Activated CD8-positive, alpha-beta memory T cell treated with anti-CD3 and anti-CD28 coated beads, Interleukin-2, amount 10 ng/mL, durations not matched to agents 7 days and 5 days (primary cell): ENCODE results near the gene PRKCB. TPM values are rescaled to one million over a fixed set of nuclear protein-coding genes. Genes with fewer than 3 reads are reported as not detected.

ENCODE experiments used
- ATAC-seq: fragments of 150-1000 bp; cut with Tn5 transposase; one replicate; pipeline ENCODE4 v1.10.0; 2021; ENCODE audit warnings: moderate library complexity
- CTCF ChIA-PET: fragments of 350-600 bp; sonication (Branson Sonifier 250); formaldehyde crosslinking; loops from one replicate; lab custom pipeline; 2021; ENCODE audit warnings: antibody characterized with exemption; lab: Charles Lee
- DNase-seq: peaks from one replicate; pipeline ENCODE4 v3.0.0-alpha.2; 2020
- H3K27ac Mint-ChIP-seq: one replicate; pipeline ENCODE4 v1.8.0; 2021; ENCODE audit warnings: mild to moderate bottlenecking, mixed read lengths
- H3K27me3 Mint-ChIP-seq: one replicate; pipeline ENCODE4 v1.8.0; 2021; ENCODE audit warnings: mixed read lengths
- H3K36me3 Mint-ChIP-seq: one replicate; pipeline ENCODE4 v1.8.0; 2021; ENCODE audit warnings: mild to moderate bottlenecking, mixed read lengths
- H3K4me1 Mint-ChIP-seq: one replicate; pipeline ENCODE4 v1.8.0; 2021; ENCODE audit warnings: mixed read lengths
- H3K4me3 Mint-ChIP-seq: one replicate; pipeline ENCODE4 v1.8.0; 2021; ENCODE audit warnings: mild to moderate bottlenecking, moderate library complexity, mixed read lengths
- H3K9me3 Mint-ChIP-seq: one replicate; pipeline ENCODE4 v1.8.0; 2022; ENCODE audit warnings: low read depth, mixed read lengths
- total RNA-seq, 2 experiments: library from RNA; stranded (reverse); gene quantifications; one replicate each; pipeline ENCODE4 v1.2.3, GENCODE V29; 2021

PRKCB gene
- total RNA-seq, 2 experiments from 2014 or later: 98.5 to 125 TPM

GRCh38 chr16:23947838-23948237 is 112.1 kb downstream of the PRKCB start:
- no peaks in the 10 kb centered on the region for H3K9me3 Mint-ChIP-seq
- peaks cover 60% of the 10 kb centered on the region for H3K4me1 Mint-ChIP-seq
- no peak for DNase-seq
- CTCF ChIA-PET: interaction anchor here (1.3 kb wide), 1 partner anchor 63 kb away, joined by 3 read pairs; no protein-coding TSS in a partner anchor
- no peak overlapping the region for H3K4me3 Mint-ChIP-seq
- peak overlapping the region; percentile 57 for H3K27ac Mint-ChIP-seq
- H3K27me3 Mint-ChIP-seq: no peaks in the 10 kb centered on the region
- H3K36me3 Mint-ChIP-seq: peaks cover 12% of the 10 kb centered on the region
- no peak for ATAC-seq

- Mint-ChIP-seq H3K4me1 (peaks cover 68% of the 10 kb centered on the region), H3K4me3 (peak overlapping the region; percentile 59), H3K27ac (peak overlapping the region; percentile 94), H3K27me3 (no peaks in the 10 kb centered on the region), H3K36me3 (peaks cover 15% of the 10 kb centered on the region), H3K9me3 (no peaks in the 10 kb centered on the region)
- ATAC-seq (peak; percentile 64), DNase-seq (peak; percentile 80)
- CTCF ChIA-PET: interaction anchor here (0.7 to 1.4 kb wide), 5 partner anchors 52 to 145 kb away, joined by 3 to 4 read pairs (median 3); partner anchors contain the start of gene PRKCB
These were observed 113.2 kb downstream of the PRKCB start for GRCh38 chr16:23948949-23949411.

- DNase-seq (peak; percentile 94), ATAC-seq (peak; percentile 76)
- H3K27ac Mint-ChIP-seq: peak overlapping the region; percentile 94
- H3K36me3 Mint-ChIP-seq: peaks cover 18% of the 10 kb centered on the region
- CTCF ChIA-PET: interaction anchor here (0.9 to 1.4 kb wide), 6 partner anchors 10 to 146 kb away, joined by 3 to 4 read pairs (median 3); no protein-coding TSS in a partner anchor
- H3K4me3 Mint-ChIP-seq: peak overlapping the region; percentile 32
- no peaks in the 10 kb centered on the region for H3K27me3 Mint-ChIP-seq
- no peaks in the 10 kb centered on the region for H3K9me3 Mint-ChIP-seq
- peaks cover 66% of the 10 kb centered on the region for H3K4me1 Mint-ChIP-seq
These were observed 114.0 kb downstream of the PRKCB start for GRCh38 chr16:23949630-23950290.

- Mint-ChIP-seq H3K4me3 (peak overlapping the region; percentile 32), H3K27ac (peak overlapping the region; percentile 94), H3K9me3 (no peaks in the 10 kb centered on the region), H3K27me3 (no peaks in the 10 kb centered on the region), H3K36me3 (peaks cover 18% of the 10 kb centered on the region), H3K4me1 (peaks cover 62% of the 10 kb centered on the region)
- DNase-seq (no peak), ATAC-seq (peak; percentile 20)
- CTCF ChIA-PET: interaction anchor here (0.9 to 1.1 kb wide), 3 partner anchors 9 to 146 kb away, joined by 3 read pairs; no protein-coding TSS in a partner anchor
These were observed 114.6 kb downstream of the PRKCB start for GRCh38 chr16:23950291-23950894.

- no peak for DNase-seq
- H3K27ac Mint-ChIP-seq: peak overlapping the region; percentile 94
- no peak for ATAC-seq
- no peaks in the 10 kb centered on the region for H3K27me3 Mint-ChIP-seq
- H3K4me3 Mint-ChIP-seq: peak overlapping the region; percentile 10
- H3K36me3 Mint-ChIP-seq: peaks cover 18% of the 10 kb centered on the region
- H3K4me1 Mint-ChIP-seq: peaks cover 66% of the 10 kb centered on the region
- H3K9me3 Mint-ChIP-seq: no peaks in the 10 kb centered on the region
- CTCF ChIA-PET: interaction anchor here (1.1 kb wide), 1 partner anchor 59 kb away, joined by 3 read pairs; no protein-coding TSS in a partner anchor
These were observed 115.1 kb downstream of the PRKCB start for GRCh38 chr16:23950898-23951297.

GRCh38 chr16:23952128-23952970 is 116.6 kb downstream of the PRKCB start:
- H3K4me1 Mint-ChIP-seq: peaks cover 65% of the 10 kb centered on the region
- peak overlapping the region; percentile 27 for H3K27ac Mint-ChIP-seq
- H3K4me3 Mint-ChIP-seq: no peak overlapping the region
- no peaks in the 10 kb centered on the region for H3K27me3 Mint-ChIP-seq
- DNase-seq (no peak), ATAC-seq (no peak)
- no peaks in the 10 kb centered on the region for H3K9me3 Mint-ChIP-seq
- CTCF ChIA-PET: no interaction called here
- H3K36me3 Mint-ChIP-seq: peaks cover 17% of the 10 kb centered on the region

- H3K27ac Mint-ChIP-seq: no peak overlapping the region
- no peaks in the 10 kb centered on the region for H3K9me3 Mint-ChIP-seq
- ATAC-seq: no peak
- peaks cover 63% of the 10 kb centered on the region for H3K4me1 Mint-ChIP-seq
- H3K27me3 Mint-ChIP-seq: no peaks in the 10 kb centered on the region
- CTCF ChIA-PET: no interaction called here
- DNase-seq: no peak
- peaks cover 13% of the 10 kb centered on the region for H3K36me3 Mint-ChIP-seq
- no peak overlapping the region for H3K4me3 Mint-ChIP-seq
These were observed 117.2 kb downstream of the PRKCB start for GRCh38 chr16:23952971-23953300.

- Mint-ChIP-seq H3K4me3 (no peak overlapping the region), H3K27me3 (no peaks in the 10 kb centered on the region), H3K36me3 (peaks cover 13% of the 10 kb centered on the region), H3K9me3 (no peaks in the 10 kb centered on the region), H3K27ac (no peak overlapping the region), H3K4me1 (peaks cover 59% of the 10 kb centered on the region)
- DNase-seq (no peak), ATAC-seq (no peak)
- CTCF ChIA-PET: interaction anchor here (1.9 kb wide), 1 partner anchor 57 kb away, joined by 6 read pairs; no protein-coding TSS in a partner anchor
These were observed 117.7 kb downstream of the PRKCB start for GRCh38 chr16:23953476-23953875.

- no peak overlapping the region for H3K4me3 Mint-ChIP-seq
- peaks cover 56% of the 10 kb centered on the region for H3K4me1 Mint-ChIP-seq
- no peak for ATAC-seq
- peaks cover 13% of the 10 kb centered on the region for H3K36me3 Mint-ChIP-seq
- DNase-seq: peak; percentile 7
- CTCF ChIA-PET: interaction anchor here (0.8 to 1.9 kb wide), 2 partner anchors 55 to 59 kb away, joined by 3 to 6 read pairs; no protein-coding TSS in a partner anchor
- H3K27me3 Mint-ChIP-seq: no peaks in the 10 kb centered on the region
- H3K9me3 Mint-ChIP-seq: no peaks in the 10 kb centered on the region
- H3K27ac Mint-ChIP-seq: no peak overlapping the region
These were observed 119.3 kb downstream of the PRKCB start for GRCh38 chr16:23955088-23955487.

GRCh38 chr16:23957287-23957686 is 121.5 kb downstream of the PRKCB start:
- CTCF ChIA-PET: interaction anchor here (2.0 kb wide), 1 partner anchor 53 kb away, joined by 5 read pairs; no protein-coding TSS in a partner anchor
- Mint-ChIP-seq H3K4me3 (no peak overlapping the region), H3K36me3 (peaks cover 13% of the 10 kb centered on the region), H3K4me1 (peaks cover 50% of the 10 kb centered on the region), H3K9me3 (no peaks in the 10 kb centered on the region), H3K27ac (no peak overlapping the region), H3K27me3 (no peaks in the 10 kb centered on the region)
- ATAC-seq (no peak), DNase-seq (peak; percentile 15)

- no peaks in the 10 kb centered on the region for H3K9me3 Mint-ChIP-seq
- H3K27ac Mint-ChIP-seq: no peak overlapping the region
- no peak for ATAC-seq
- no peak overlapping the region for H3K4me3 Mint-ChIP-seq
- no peaks in the 10 kb centered on the region for H3K27me3 Mint-ChIP-seq
- H3K36me3 Mint-ChIP-seq: peaks cover 19% of the 10 kb centered on the region
- peaks cover 38% of the 10 kb centered on the region for H3K4me1 Mint-ChIP-seq
- CTCF ChIA-PET: interaction anchor here (0.8 to 2.0 kb wide), 5 partner anchors 9 to 154 kb away, joined by 3 to 6 read pairs (median 3); no protein-coding TSS in a partner anchor
- peak; percentile 39 for DNase-seq
These were observed 123.4 kb downstream of the PRKCB start for GRCh38 chr16:23959072-23959751.

GRCh38 chr16:23959752-23960072 is 123.9 kb downstream of the PRKCB start:
- CTCF ChIA-PET: interaction anchor here (0.8 to 1.7 kb wide), 3 partner anchors 10 to 51 kb away, joined by 3 to 6 read pairs (median 3); no protein-coding TSS in a partner anchor
- H3K36me3 Mint-ChIP-seq: peaks cover 16% of the 10 kb centered on the region
- peaks cover 38% of the 10 kb centered on the region for H3K4me1 Mint-ChIP-seq
- H3K9me3 Mint-ChIP-seq: no peaks in the 10 kb centered on the region
- H3K27ac Mint-ChIP-seq: no peak overlapping the region
- ATAC-seq (peak; percentile 39), DNase-seq (no peak)
- H3K27me3 Mint-ChIP-seq: no peaks in the 10 kb centered on the region
- no peak overlapping the region for H3K4me3 Mint-ChIP-seq
